ENCODE results near the gene MCRIP1.

The MCRIP1 gene

DNA sequence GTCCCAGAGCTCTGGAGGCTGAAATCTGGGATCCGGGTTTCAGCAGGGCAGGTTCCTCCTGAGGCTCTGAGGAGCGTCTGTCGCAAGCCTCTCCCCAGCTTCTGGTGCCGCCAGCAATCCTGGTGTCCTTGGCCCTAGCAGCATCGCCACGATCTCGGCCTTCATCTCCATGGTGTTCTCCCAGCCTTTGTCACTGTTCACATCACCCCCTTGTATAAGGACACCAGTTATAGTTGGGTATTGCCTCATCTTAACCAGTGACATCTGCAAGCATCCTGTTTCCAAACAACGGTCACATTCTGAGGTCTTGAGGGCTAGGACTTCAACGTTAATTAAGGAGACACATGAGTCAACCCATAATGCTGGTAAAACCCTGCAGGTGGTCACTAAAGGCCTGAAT lies 4.5 kb upstream of the MCRIP1 start (continued):
- TF ChIP-seq, protein P1, sequence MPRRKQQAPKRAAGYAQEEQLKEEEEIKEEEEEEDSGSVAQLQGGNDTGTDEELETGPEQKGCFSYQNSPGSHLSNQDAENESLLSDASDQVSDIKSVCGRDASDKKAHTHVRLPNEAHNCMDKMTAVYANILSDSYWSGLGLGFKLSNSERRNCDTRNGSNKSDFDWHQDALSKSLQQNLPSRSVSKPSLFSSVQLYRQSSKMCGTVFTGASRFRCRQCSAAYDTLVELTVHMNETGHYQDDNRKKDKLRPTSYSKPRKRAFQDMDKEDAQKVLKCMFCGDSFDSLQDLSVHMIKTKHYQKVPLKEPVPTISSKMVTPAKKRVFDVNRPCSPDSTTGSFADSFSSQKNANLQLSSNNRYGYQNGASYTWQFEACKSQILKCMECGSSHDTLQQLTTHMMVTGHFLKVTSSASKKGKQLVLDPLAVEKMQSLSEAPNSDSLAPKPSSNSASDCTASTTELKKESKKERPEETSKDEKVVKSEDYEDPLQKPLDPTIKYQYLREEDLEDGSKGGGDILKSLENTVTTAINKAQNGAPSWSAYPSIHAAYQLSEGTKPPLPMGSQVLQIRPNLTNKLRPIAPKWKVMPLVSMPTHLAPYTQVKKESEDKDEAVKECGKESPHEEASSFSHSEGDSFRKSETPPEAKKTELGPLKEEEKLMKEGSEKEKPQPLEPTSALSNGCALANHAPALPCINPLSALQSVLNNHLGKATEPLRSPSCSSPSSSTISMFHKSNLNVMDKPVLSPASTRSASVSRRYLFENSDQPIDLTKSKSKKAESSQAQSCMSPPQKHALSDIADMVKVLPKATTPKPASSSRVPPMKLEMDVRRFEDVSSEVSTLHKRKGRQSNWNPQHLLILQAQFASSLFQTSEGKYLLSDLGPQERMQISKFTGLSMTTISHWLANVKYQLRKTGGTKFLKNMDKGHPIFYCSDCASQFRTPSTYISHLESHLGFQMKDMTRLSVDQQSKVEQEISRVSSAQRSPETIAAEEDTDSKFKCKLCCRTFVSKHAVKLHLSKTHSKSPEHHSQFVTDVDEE (CRISPR knock-in tag; IDR thresholded peaks at IDR 0.05) = no peak
- TF ChIP-seq PPARA (CRISPR knock-in tag; IDR thresholded peaks at IDR 0.05; ENCODE audit: borderline replicate concordance) = no peak
- TF ChIP-seq, protein P2, sequence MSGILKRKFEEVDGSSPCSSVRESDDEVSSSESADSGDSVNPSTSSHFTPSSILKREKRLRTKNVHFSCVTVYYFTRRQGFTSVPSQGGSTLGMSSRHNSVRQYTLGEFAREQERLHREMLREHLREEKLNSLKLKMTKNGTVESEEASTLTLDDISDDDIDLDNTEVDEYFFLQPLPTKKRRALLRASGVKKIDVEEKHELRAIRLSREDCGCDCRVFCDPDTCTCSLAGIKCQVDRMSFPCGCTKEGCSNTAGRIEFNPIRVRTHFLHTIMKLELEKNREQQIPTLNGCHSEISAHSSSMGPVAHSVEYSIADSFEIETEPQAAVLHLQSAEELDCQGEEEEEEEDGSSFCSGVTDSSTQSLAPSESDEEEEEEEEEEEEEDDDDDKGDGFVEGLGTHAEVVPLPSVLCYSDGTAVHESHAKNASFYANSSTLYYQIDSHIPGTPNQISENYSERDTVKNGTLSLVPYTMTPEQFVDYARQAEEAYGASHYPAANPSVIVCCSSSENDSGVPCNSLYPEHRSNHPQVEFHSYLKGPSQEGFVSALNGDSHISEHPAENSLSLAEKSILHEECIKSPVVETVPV (CRISPR knock-in tag; IDR thresholded peaks at IDR 0.05) = no peak

DNA sequence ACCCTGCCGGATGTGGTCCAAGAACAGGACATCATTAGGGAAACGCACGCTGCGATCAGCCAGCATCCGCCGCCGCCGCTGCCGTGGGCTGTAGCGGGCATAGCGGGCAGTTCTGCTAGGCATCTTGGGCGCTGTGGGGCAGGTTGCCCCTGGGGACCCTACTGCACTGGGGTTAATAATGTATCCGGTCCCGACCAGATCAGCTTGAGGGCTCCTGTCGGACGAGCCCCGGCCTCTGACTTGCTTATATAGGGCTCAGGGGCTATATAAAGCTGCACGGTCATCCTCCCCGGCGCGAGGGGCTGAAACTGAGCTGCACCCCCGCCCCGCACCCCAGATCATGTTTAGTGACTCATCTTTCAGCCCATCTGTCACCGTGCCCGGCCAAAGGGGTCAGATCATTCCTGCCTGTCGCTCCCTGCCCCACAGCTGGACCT lies 1.8 kb upstream of the MCRIP1 start, which contains the start of gene PPP1R27:
Gene PPP1R27 (minus strand): TSS at position 220 of the 437 bp plus-strand sequence. CDS start 97 bp downstream, at position 123.
- ATAC-seq = no peak

More for the DNA sequence above, 1.8 kb upstream of the MCRIP1 start, which contains the start of gene PPP1R27:
- TF ChIP-seq, protein P3, sequence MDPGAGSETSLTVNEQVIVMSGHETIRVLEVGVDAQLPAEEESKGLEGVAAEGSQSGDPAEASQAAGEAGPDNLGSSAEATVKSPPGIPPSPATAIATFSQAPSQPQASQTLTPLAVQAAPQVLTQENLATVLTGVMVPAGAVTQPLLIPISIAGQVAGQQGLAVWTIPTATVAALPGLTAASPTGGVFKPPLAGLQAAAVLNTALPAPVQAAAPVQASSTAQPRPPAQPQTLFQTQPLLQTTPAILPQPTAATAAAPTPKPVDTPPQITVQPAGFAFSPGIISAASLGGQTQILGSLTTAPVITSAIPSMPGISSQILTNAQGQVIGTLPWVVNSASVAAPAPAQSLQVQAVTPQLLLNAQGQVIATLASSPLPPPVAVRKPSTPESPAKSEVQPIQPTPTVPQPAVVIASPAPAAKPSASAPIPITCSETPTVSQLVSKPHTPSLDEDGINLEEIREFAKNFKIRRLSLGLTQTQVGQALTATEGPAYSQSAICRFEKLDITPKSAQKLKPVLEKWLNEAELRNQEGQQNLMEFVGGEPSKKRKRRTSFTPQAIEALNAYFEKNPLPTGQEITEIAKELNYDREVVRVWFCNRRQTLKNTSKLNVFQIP (CRISPR knock-in tag; IDR thresholded peaks at IDR 0.05; ENCODE audit: borderline replicate concordance, low read depth) = no peak
- TF ChIP-seq, protein P1 (CRISPR knock-in tag; IDR thresholded peaks at IDR 0.05) = no peak
- TF ChIP-seq ZNF565 (CRISPR knock-in tag; conservative IDR thresholded peaks at IDR 0.05; ENCODE audit: low read depth) = no peak
- TF ChIP-seq BACH2 (CRISPR knock-in tag; IDR thresholded peaks at IDR 0.05; ENCODE audit: borderline replicate concordance) = no peak
- no peak for TF ChIP-seq ZNF8 (CRISPR knock-in tag; IDR thresholded peaks at IDR 0.05)
- TF ChIP-seq PPARA (CRISPR knock-in tag; IDR thresholded peaks at IDR 0.05; ENCODE audit: borderline replicate concordance) = no peak
- TF ChIP-seq ZNF70 (CRISPR knock-in tag; IDR thresholded peaks at IDR 0.05) = no peak
- no peak for TF ChIP-seq ZFP30 (CRISPR knock-in tag; IDR thresholded peaks at IDR 0.05)
- TF ChIP-seq CSDC2 (CRISPR knock-in tag; IDR thresholded peaks at IDR 0.05) = no peak
- TF ChIP-seq, protein P2 (CRISPR knock-in tag; IDR thresholded peaks at IDR 0.05) = no peak
- no peak for TF ChIP-seq ISL1 (CRISPR knock-in tag; IDR thresholded peaks at IDR 0.05)
- no peak for TF ChIP-seq ZFP3 (CRISPR knock-in tag; IDR thresholded peaks at IDR 0.05)
- no peak for TF ChIP-seq GLIS3 (CRISPR knock-in tag; IDR thresholded peaks at IDR 0.05)
- no peak for TF ChIP-seq OSR1 (CRISPR knock-in tag; IDR thresholded peaks at IDR 0.05)
- TF ChIP-seq, protein P4, sequence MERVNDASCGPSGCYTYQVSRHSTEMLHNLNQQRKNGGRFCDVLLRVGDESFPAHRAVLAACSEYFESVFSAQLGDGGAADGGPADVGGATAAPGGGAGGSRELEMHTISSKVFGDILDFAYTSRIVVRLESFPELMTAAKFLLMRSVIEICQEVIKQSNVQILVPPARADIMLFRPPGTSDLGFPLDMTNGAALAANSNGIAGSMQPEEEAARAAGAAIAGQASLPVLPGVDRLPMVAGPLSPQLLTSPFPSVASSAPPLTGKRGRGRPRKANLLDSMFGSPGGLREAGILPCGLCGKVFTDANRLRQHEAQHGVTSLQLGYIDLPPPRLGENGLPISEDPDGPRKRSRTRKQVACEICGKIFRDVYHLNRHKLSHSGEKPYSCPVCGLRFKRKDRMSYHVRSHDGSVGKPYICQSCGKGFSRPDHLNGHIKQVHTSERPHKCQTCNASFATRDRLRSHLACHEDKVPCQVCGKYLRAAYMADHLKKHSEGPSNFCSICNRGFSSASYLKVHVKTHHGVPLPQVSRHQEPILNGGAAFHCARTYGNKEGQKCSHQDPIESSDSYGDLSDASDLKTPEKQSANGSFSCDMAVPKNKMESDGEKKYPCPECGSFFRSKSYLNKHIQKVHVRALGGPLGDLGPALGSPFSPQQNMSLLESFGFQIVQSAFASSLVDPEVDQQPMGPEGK (CRISPR knock-in tag; IDR thresholded peaks at IDR 0.05; ENCODE audit: borderline replicate concordance) = no peak
- TF ChIP-seq RARB (CRISPR knock-in tag; IDR thresholded peaks at IDR 0.05) = no peak
- TF ChIP-seq ZC3H10 (CRISPR knock-in tag; IDR thresholded peaks at IDR 0.05) = no peak
- TF ChIP-seq ESRRG (CRISPR knock-in tag; IDR thresholded peaks at IDR 0.05) = no peak
- no peak for TF ChIP-seq ARNTL (CRISPR knock-in tag; IDR thresholded peaks at IDR 0.05; ENCODE audit: borderline replicate concordance, low read depth)
- no peak for TF ChIP-seq TCF4 (CRISPR knock-in tag; IDR thresholded peaks at IDR 0.05; ENCODE audit: borderline replicate concordance)
